LHCN-M2 (cell line): ENCODE measurements around the gene BZW2. TPM values are rescaled to one million over a fixed set of nuclear protein-coding genes. Genes with fewer than 3 reads are reported as not detected.

Experiments used
- DNase-seq: peaks from one replicate; pipeline ENCODE4 v3.0.0-alpha.2; 2012; ENCODE audit warnings: low read depth
- total RNA-seq: library from RNA; depleted of rRNA; stranded (reverse); fragments of >200 nt; gene quantifications from 2 replicates; pipeline ENCODE4 v1.2.3, GENCODE V29; 2014; rRNA removed

BZW2 gene
- total RNA-seq, 1 experiment from 2014 or later: 105 TPM

GRCh38 chr7:16747102-16747501 lies 101.1 kb downstream of the BZW2 start:
- peak; percentile 26 for DNase-seq

- DNase-seq: no peak
Measured at GRCh38 chr7:16753102-16753931, 107.3 kb downstream of the BZW2 start, which contains the start of gene TSPAN13. TSPAN13 (plus strand) TSS chr7:16753755; CDS start chr7:16753968, 213 bp downstream.

- DNase-seq: peak; percentile 23
Measured at GRCh38 chr7:16753932-16754855, 108.2 kb downstream of the BZW2 start.

GRCh38 chr7:16754856-16755317 lies 108.9 kb downstream of the BZW2 start:
- no peak for DNase-seq

- DNase-seq: no peak
Measured at GRCh38 chr7:16755397-16755796, 109.4 kb downstream of the BZW2 start.

Other genes starting within 250 kb of the BZW2 start
- gene CRPPA, start 224.6 kb upstream of the BZW2 start, total RNA-seq: 3.7 and 4.5 TPM in 2 replicates
- gene SOSTDC1, start 180.4 kb upstream of the BZW2 start, total RNA-seq: not detected in 2 replicates
- gene LRRC72, start 119.4 kb upstream of the BZW2 start, total RNA-seq: not detected in 2 replicates
- 35.6 and 37.1 TPM in 2 replicates for gene ANKMY2, start 427 bp upstream of the BZW2 start, total RNA-seq
- gene TSPAN13, start 107.6 kb downstream of the BZW2 start, total RNA-seq: 0.34 and 0.96 TPM in 2 replicates
- not detected in 2 replicates for gene AGR2, start 158.8 kb downstream of the BZW2 start, total RNA-seq
- gene AGR3, start 235.8 kb downstream of the BZW2 start, total RNA-seq: not detected in 2 replicates